Hepatocyte (in vitro differentiated cells): ENCODE measurements around the gene RASA3.

Source experiments
- EZH2 ChIP-seq: fragments of 200-600 bp; sonication (generic); IDR thresholded peaks from 2 replicates; pipeline ENCODE4 v1.6.1; 2016; ENCODE audit warnings: antibody characterized with exemption, mild to moderate bottlenecking, borderline replicate concordance
- TF ChIP-seq, protein P1 (sequence below): fragments of 200-600 bp; sonication (generic); IDR thresholded peaks from 2 replicates; pipeline ENCODE4 v1.5.1; 2016; ENCODE audit warnings: antibody characterized with exemption, mild to moderate bottlenecking; ENCODE audit not compliant: poor library complexity

DNA sequence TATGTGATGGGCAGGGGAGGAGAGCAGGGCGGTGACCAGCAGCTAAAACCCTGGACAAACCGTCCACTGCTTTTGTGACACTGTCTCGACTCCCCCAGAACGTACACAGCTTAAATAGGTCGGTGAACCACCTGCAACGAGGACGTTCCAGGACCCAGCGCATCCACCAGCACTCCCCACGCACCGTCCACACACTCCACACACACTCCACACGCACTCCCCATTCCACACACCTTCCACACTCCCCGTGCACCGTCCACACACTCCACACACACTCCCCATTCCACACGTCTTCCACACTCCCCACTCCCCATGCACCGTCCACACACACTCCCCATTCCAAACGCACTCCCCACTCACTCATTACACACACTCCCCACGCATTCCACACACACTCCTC is 120.3 kb downstream of the RASA3 start:
- TF ChIP-seq, protein P1, sequence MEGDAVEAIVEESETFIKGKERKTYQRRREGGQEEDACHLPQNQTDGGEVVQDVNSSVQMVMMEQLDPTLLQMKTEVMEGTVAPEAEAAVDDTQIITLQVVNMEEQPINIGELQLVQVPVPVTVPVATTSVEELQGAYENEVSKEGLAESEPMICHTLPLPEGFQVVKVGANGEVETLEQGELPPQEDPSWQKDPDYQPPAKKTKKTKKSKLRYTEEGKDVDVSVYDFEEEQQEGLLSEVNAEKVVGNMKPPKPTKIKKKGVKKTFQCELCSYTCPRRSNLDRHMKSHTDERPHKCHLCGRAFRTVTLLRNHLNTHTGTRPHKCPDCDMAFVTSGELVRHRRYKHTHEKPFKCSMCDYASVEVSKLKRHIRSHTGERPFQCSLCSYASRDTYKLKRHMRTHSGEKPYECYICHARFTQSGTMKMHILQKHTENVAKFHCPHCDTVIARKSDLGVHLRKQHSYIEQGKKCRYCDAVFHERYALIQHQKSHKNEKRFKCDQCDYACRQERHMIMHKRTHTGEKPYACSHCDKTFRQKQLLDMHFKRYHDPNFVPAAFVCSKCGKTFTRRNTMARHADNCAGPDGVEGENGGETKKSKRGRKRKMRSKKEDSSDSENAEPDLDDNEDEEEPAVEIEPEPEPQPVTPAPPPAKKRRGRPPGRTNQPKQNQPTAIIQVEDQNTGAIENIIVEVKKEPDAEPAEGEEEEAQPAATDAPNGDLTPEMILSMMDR, result no peak
- TF ChIP-seq EZH2, result no peak
